GM12873 (cell line): ENCODE measurements around the gene STARD10.

Experiments
- CTCF ChIP-seq: IDR thresholded peaks from 2 replicates; pipeline ENCODE4 v1.5.1; 2012; ENCODE audit warnings: low read depth, mild to moderate bottlenecking, moderate library complexity, low read length, control low read depth; ENCODE audit not compliant: insufficient read depth; ENCODE audit errors: missing control alignments

Gene STARD10

GRCh38 chr11:72758690-72759389 lies 35.0 kb downstream of the STARD10 start:
- no peak for TF ChIP-seq CTCF

GRCh38 chr11:72758304-72758689 lies 35.5 kb downstream of the STARD10 start:
- no peak for TF ChIP-seq CTCF

- TF ChIP-seq CTCF: no peak
These were observed 38.0 kb downstream of the STARD10 start for GRCh38 chr11:72755713-72756285.

- no peak for TF ChIP-seq CTCF
These were observed 39.2 kb downstream of the STARD10 start for GRCh38 chr11:72754544-72755155.

- no peak for TF ChIP-seq CTCF
These were observed 39.7 kb downstream of the STARD10 start for GRCh38 chr11:72754149-72754543.

- TF ChIP-seq CTCF: peak; percentile 4
These were observed 40.3 kb downstream of the STARD10 start for GRCh38 chr11:72753341-72754148.
